ENCODE results near the gene RBFOX2.
"Not testable (repeated sequence)": the region's sequence is repeated elsewhere in the genome, so short reads cannot be mapped to it uniquely, and the experiment has no call there.

The RBFOX2 gene

DNA sequence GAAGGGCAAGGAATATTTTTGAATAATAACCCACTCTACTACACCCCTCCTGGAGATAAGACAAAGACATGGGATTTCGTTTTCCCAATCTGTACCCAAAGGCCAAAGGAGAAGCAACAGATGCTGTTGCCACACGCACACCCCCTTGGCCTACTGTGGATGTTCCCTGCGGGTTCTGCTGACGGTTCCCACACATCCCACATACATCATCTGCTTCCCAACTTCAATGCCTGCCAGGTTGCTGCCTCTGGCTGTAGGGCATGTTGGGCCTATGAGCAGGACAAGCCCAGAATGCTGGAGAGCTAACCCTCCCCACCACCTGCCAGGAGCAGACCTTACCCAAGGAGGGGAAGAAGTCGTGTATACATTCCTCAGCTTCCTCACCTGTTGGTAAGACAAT, 13.6 kb upstream of the RBFOX2 start:
- DNase-seq (ENCODE audit: low spot score), result no peak

- no peak for DNase-seq (ENCODE audit: low spot score)
These were observed 10.5 kb upstream of the RBFOX2 start for GRCh38 chr22:36039125-36039524.

DNA sequence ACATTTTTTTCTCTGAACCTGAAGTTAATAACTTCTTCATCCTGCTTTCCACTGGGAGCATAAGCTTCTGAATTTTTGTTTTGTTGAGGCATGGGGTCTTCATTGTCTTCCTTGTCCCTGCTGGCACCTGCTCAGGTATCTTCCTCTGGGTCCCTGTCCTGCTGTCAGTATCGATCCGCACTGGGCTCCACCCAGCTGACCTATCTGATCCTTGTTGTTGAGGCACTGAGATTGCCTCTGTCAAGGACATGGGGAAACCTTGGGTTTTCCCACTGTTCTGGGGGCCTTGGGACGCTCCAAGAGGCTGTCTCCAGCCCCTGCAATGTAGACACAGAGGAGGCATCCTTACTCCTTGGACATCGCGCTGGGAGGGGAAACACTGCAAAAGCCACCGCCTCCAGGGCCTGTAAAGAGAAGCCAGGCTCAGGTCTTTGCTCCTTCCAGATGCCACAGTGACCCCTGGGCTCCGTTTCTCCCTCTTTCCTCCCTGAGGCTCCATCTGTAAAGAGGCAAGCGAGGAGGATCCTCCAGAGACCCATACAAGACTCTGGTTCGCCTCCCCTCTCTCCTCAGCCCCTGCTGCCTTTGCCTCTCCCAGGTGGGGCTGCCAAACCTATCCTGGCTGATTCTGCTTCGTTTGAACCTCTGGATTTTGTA, 8.6 kb upstream of the RBFOX2 start:
- no peak for DNase-seq (ENCODE audit: low spot score)

GRCh38 chr22:36036167-36036624, 7.6 kb upstream of the RBFOX2 start:
- no peak for DNase-seq (ENCODE audit: low spot score)

- no peak for DNase-seq (ENCODE audit: low spot score)
These were observed 4.0 kb upstream of the RBFOX2 start for GRCh38 chr22:36032611-36033010.

- DNase-seq (ENCODE audit: low spot score), result no peak
These were observed 757 bp upstream of the RBFOX2 start for GRCh38 chr22:36029406-36029755.

- no peak for DNase-seq (ENCODE audit: low spot score)
These were observed 534 bp downstream of the RBFOX2 start for GRCh38 chr22:36027935-36028645.

- DNase-seq (ENCODE audit: low spot score), result no peak
These were observed 1.1 kb downstream of the RBFOX2 start for GRCh38 chr22:36027579-36027934.

- DNase-seq (ENCODE audit: low spot score), result no peak
These were observed 1.9 kb downstream of the RBFOX2 start for GRCh38 chr22:36026741-36027140.

- DNase-seq (ENCODE audit: low spot score), result no peak
These were observed 5.9 kb downstream of the RBFOX2 start for GRCh38 chr22:36022697-36023096.

- DNase-seq (ENCODE audit: low spot score), result no peak
These were observed 6.5 kb downstream of the RBFOX2 start for GRCh38 chr22:36022162-36022561.

DNA sequence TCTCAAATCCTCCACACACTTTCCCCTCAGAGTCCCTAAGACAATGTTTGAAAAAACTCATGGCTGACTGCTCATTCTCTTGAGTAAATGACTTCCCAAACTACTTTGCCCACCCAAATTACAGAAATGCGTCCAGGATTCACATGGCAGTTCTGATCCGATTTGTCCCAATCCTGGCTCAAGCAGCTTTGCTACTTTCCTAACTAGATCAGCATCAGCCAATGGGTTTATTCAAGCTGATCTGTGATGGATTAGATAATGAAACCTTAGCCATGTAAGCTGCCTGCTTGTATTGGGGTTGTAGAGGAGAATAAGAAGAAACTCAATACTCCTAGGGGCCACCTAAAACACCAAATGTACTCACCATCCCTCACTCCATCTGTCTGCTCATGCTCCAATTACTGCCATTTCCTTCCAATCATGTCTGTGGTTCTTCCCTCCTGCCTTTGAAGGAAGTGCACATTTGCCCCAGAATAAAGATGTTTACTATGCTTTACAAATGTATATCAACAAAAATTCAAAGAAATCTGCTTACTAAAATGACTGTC, 6.9 kb downstream of the RBFOX2 start:
- no peak for DNase-seq (ENCODE audit: low spot score)

- not testable (repeated sequence) for DNase-seq (ENCODE audit: low spot score)
These were observed 7.8 kb downstream of the RBFOX2 start for GRCh38 chr22:36020865-36021264.

DNA sequence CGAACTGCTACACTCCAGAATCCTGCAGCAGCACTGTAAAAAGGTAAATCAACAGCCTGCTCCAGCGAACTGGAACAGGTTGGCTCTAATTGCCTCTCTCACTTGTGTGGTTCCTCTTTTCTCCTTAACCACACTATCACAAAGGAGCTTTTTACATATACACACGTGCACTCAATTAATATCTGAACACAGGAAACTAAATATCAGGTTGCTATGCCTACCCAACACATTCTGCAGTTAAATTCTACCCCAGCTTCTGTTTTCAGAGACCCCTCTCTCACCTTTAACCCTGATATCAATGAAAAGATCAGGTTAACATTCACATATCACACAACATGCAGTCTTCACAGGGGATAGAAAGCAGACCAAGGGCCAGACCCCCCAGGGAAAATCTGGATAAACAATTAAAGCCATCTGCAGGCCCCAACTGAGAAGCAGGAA, 11.0 kb downstream of the RBFOX2 start:
- DNase-seq (ENCODE audit: low spot score), result no peak

DNA sequence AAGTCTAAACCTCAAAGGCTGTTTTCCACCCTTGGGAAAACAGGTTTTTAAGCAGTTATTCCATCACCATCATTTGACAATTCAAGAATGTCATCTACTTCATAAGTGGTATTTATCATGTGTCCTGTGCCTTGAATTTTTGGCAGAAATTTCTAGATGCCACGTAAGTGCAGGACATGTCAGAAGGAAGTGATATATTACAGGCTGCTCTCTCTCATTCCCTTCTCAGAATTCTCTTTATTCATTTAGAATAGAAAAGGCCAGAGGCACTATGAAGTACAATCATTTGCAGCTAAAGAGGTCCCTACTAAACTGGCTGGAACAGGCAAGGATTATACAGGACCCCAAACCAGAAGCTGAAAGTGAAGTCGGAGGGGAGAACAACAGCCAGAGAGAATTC, 11.9 kb downstream of the RBFOX2 start:
- no peak for DNase-seq (ENCODE audit: low spot score)

- no peak for DNase-seq (ENCODE audit: low spot score)
These were observed 12.7 kb downstream of the RBFOX2 start for GRCh38 chr22:36015811-36016529.

DNA sequence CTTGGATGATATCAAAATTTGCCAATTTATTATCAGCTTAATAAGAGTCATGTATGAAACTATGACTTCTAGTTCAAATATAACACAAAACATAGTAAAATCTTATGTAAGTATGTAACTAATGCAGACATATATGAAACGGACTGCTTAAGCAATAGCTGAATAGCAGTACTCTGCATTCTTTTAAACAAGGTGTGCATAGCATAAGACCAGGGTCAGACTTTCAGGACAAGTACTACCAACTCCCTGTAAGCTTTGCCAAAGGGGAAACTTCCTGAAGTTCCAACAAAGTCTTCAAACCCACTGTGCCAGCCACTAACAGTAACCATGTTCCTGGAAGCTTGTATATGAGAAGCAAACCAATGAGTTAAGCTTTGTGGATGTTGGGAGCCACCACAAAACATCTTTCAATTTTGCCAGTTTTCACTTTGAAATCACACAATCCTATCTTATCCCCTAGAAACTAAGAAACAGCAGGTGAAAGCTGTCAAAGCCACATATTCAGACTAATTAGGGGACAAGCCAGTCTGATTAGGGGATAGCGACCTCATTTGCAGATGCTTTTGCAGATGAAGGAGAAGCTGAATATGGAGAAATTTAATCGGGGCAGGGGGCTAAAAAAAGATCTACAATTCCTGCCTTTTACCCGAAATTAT, 13.3 kb downstream of the RBFOX2 start:
- no peak for DNase-seq (ENCODE audit: low spot score)

DNA sequence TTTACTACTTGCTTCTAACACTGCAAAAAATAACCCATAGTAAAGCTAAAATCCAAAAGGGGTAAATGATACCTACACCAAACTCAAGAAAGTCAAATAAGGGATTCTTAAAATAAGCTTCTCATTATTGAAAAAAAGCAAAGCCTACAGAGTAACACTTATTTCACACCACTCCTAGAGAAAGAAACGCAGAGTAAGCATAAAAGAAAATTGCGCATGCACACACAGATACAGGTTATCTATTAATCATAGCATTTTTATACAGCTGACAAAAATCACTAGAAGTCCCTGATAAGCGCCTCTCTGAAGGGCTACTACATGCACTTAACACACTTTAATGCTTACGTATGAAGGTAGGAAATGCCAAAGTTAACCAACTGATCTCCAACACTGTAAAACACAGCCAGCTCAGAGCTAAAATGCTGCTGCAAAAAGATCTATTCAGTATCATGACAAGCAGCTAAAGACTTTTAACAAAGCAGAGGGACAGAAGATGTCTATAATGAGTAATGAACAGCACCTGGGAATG, 14.0 kb downstream of the RBFOX2 start:
- no peak for DNase-seq (ENCODE audit: low spot score)

DNA sequence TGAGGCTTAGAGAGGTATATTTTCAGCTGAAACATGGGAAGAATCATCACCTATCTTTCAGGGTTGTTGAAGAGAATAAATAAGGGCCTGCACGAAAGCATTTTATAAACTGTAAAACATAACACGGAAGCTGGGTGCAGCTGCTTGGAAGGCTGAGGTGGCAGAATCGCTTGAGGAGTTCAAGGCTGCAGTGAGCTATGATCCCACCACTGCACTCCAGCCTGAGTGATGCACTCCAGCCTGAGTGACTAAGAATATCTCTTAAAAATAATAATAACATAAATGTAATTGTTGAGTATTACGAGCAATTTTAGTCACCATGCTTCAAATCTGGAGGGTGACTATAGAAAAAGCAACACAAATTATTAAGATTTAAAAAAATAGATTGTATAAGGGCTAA, 16.3 kb downstream of the RBFOX2 start:
- DNase-seq (ENCODE audit: low spot score), result no peak

DNA sequence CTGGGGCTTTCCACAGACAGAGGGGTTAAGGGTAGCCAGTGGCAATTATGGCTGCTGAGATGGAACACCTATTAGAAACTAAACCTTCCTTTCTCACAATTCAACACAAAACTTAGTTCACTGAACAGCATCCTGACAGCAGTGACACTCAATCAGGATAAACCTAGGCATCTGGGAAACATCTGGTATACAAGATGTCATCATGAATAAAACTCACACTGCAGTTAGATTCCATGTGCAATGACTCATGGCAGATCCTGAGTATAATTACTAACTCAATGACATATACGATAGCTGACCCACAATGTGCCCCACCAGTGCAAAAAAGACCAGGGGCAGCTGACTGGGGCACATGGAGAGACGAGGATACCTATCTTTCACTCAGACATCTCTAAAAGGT, 17.7 kb downstream of the RBFOX2 start:
- no peak for DNase-seq (ENCODE audit: low spot score)

- DNase-seq (ENCODE audit: low spot score), result no peak
These were observed 18.5 kb downstream of the RBFOX2 start for GRCh38 chr22:36010090-36010489.

- DNase-seq (ENCODE audit: low spot score), result no peak
These were observed 19.5 kb downstream of the RBFOX2 start for GRCh38 chr22:36009085-36009484.

Measured in CD4-positive, alpha-beta T cell treated with Interleukin-15 for 4 hours (primary cell).